GM18909 (cell line): ENCODE data around the gene BARHL1.

ENCODE experiments used
- ATAC-seq: cut with Tn5 transposase; IDR thresholded peaks from one replicate; pipeline ENCODE4 v1.9.1; 2021; ENCODE audit warnings: mild to moderate bottlenecking; ENCODE audit not compliant: unreplicated experiment, poor library complexity

The BARHL1 gene

DNA sequence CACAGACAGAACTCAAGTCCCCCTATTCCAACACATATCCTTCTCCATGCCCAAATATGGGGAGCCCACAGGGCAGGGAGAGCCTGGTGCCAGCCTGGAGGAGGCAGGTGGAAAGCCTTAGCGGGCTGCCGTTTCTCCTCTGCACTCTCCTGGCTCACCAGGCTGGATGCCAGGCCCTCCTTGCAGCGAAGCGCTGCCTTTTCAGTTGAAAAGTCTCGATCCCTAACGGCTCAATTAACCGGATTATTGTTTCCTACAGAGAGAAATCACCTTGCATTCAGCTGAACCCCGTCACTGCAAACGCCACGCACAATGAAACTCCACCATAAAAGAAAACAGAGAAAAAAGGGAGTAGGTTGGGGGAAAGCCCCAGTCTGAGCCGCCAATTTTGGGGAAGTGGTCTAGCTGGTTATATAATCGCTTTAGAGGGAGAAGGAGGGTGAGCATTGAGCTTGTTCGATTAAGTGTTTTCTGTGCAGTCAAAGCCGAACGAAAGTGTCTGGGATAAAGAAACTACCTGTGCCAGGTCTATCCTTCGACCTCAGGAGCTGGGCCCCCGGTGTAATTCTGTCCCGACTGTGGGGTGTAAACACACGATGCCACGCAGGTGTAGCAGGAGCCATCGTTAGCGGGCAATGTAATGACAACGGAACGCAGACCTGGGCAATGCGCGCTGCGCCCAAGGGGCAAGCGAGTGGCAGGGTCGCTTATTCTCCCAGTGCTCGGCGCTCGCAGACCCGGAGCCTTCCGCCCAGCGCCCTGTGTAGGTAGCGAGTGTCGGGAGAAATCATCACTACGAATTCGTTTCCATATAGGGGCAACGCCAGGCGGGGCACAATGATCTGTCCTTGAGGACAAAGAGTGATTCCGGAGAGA lies 3.8 kb downstream of the BARHL1 start:
- ATAC-seq = no peak

GRCh38 chr9:132586830-132587591 lies 4.6 kb downstream of the BARHL1 start:
- no peak for ATAC-seq

DNA sequence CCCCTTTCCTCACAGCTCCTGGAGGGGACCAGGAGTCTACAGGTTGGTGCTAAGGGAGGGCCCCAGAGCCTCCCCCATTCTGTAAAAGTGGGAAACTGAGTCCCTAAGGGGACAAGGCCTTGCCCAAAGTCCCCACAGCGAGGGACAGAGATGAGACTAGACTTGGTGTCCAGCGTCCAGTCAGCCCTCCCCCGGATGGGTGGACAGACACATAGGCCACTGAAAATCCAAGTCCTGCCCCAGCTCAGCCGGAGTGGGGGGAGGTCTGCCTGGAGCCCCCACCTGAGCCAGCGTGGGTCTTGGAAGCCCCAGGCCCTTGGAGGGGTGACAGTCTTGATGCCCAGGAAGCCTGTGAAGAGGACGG lies 5.2 kb downstream of the BARHL1 start:
- ATAC-seq = no peak

DNA sequence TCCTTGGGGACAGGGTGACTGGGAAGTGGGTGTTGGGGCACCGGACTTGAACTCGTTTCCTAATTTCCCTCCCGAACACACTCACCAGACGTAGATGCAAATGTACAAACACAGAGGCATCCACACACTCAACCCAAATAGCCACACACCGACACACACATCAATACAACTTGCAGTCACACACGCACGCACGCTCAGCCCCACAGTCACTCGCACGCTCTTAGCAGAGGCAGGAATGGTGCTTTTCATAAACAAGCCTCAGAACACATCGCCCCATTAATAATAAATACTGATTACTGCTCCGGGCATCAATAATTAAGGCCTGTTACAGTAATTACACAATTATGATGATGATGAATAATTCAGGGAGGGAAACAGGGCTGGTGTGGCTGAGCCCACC lies 5.7 kb downstream of the BARHL1 start:
- ATAC-seq = no peak

DNA sequence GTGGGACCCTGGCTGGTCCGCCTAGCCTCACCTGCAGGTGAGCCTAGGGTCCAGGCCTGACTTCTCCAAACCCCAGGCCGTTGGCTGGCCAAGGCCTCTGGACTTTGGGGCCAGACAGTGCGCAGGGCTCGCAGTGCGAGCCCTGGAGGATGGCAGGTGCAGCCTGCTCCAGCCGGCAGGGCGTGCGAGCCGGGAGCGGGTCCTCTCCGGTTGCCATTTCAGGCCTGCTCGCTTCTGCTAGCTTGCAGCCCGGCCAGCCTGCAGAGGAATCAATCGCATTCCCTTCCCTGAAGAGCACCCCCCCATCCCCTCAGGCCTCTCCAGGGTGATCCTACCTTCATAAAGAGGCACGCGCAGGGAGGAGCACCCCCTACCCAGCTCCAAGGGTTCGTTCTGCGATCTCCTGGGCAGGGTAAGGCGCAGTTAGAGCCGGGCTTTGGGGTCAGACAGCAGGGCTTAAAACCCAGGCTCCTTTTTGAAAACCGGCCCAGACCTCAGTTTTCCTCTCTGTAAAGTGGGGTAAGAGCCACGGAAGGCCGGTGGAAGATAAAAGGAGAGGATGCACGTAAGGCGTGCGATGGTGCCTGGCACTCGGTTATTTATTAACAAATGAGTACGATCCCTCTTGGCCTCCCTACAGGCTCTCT lies 6.2 kb downstream of the BARHL1 start:
- ATAC-seq = no peak

GRCh38 chr9:132589148-132590036 lies 7.0 kb downstream of the BARHL1 start:
- ATAC-seq = no peak

- ATAC-seq = no peak
Measured at GRCh38 chr9:132590037-132590317, 7.6 kb downstream of the BARHL1 start.

GRCh38 chr9:132590318-132591182 lies 8.1 kb downstream of the BARHL1 start:
- ATAC-seq = no peak

DNA sequence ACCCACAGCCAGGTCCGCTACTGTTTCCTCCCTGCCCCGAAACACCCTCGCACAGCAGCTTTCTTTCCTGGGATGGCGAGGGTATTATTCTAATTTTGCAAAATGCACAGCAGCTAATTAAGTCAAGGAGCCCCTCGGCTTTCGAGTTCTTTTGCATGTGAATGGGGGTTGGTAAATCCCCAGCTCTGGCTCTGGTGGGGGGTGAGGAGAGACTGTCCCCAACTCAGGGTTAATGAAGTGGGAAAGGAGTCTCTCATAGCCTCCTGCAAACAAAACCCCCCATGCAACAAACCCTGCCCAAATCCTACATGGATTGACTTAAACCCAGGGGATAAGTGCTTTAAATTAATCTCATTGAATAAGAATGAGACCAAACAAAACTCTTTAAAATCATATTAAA lies 8.8 kb downstream of the BARHL1 start:
- ATAC-seq = no peak

DNA sequence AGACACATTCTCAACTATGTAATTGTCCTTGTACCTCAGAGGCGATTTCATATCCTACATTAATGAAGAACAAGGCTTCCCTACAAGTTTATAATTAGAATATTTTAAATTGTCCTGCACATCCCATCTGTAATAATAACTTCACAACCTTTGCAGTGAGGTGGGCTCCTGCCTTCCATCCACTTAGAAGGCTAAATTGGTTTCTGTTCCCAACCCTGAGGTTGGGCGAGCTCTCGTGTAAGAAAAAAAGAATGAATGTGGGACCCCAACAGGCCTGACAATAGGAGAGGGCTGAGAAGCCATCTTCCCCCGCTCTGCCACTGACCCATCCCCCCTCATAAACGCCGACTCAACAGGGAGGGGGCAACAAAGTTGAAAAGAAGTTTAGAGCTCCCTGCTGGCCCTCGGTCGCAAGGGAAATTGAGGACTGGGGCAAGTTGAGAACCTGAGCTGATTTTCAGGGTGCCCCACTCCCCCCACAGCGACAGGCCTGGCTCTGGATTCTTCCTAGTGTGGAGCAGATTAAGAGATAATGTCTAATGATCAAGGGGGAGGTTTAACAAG lies 9.4 kb downstream of the BARHL1 start:
- ATAC-seq = no peak

- no peak for ATAC-seq
Measured at GRCh38 chr9:132592451-132592850, 10.0 kb downstream of the BARHL1 start.

DNA sequence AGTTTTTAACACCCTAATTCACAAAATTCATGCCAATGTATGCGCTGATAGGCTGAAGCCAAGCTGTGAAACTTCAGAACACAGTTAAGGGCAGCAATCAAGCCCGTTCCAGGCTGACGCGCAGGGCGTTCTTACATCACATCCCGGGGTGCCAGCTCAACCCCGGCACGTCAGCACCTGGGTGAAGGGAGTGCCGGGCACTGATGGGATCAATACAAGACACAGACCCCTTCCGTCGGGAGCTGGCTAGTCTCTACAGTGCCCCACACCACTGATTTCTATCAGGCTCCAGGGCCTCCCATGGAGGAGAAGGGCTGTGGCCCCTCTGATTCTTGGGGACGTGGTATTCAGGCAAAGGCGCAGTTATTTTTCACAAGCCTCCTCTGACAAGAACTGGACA lies 12.0 kb downstream of the BARHL1 start:
- no peak for ATAC-seq

GRCh38 chr9:132595319-132595718 lies 12.9 kb downstream of the BARHL1 start:
- no peak for ATAC-seq

DNA sequence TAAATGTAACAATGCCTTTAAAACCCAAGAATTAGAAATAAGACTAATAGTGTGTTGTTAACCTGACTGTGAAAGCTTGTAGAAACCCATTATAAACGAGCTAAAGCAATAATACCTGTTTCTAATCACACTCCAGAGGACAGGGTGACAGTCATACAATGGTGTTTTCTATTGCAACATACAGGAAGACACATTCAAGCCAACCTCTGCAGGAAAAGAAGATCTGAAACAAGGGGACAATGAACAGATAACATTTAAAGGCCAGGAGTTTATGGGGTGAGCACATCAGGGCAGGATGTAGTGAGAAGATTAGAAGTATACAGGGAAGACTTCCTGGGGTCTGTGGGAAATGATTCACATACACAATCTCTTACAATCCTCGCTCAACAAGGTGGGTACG lies 13.8 kb downstream of the BARHL1 start:
- no peak for ATAC-seq

DNA sequence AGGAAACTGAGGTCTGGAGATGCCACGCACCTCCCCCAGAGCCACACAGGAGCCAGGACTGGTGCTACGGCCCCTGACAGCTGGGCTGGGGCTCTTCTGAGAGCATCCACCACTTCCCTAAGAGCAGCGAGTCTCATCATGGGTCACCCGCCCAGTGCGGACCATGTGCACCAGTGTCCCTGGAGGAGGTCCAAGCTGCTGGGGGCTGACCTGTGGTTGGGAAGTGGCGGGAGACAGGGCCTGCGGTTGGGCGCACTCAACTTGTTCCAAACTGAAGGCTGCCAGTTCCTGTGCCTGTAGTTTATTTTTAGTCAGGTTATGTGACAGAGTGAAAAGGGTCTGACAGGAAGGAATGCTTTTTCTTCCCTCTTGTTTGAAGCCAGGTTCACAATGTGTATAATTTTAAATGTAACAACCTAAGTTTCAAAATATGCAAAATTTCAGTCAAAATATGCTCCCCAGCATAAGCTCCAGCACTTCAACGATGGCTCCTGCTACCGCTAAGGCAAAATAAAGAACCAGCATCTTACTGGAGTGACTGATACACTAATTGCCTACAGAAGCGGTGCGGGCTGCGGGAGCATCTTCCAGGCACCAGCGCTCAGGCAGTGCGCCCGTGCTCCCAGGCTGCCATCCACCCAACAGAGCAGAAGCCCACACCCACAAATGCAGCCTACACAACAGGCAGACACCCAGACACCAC lies 14.8 kb downstream of the BARHL1 start:
- ATAC-seq = no peak

DNA sequence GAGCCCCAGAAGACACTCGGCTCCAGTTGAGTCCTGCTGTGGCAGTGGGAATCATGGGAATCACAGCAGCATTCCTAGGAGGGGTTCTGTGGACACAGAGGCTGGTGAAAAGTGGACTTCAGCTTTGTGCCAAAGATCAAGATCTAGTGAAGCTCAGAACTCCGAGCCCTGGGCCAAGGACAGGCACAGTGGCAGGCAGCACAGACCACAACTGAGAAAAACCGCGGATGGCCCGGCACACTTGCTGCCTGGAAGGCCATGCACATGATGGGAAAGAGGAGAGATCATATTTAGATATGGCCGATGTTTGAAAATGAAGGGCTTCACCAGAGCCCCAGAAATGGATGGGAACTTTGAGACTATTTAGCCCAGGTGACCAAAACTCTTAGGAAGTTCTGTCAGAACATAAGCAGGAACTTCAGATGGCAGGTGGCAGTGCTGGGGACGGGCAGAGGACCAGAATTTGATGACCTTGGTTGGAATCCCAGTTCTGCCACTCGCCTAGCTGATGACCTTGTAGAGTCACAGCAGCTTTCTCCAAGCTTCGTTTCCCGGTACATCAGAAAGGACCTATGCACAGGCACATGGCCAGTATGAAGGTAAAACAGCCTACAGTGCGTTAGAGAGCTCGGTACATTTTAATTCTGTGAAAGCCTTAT lies 18.0 kb downstream of the BARHL1 start:
- ATAC-seq = no peak

GRCh38 chr9:132602207-132602606 lies 19.8 kb downstream of the BARHL1 start:
- ATAC-seq = no peak

GRCh38 chr9:132605387-132605786 lies 23.0 kb downstream of the BARHL1 start:
- no peak for ATAC-seq
